Sciatic nerve (tissue), 2 donors: ENCODE results near the gene MIEF1. TPM values are rescaled to one million over a fixed set of nuclear protein-coding genes. Genes with fewer than 3 reads are reported as not detected.
"Not testable (repeated sequence)": the region's sequence is repeated elsewhere in the genome, so short reads cannot be mapped to it uniquely, and the experiment has no call there.

Experiments
- ATAC-seq: fragments of 200-7000 bp; cut with Tn5 transposase; one replicate; pipeline ENCODE4 v1.9.1; 2020; ENCODE audit warnings: mild to moderate bottlenecking, moderate library complexity
- DNase-seq: peaks from one replicate; pipeline ENCODE4 v3.0.0-alpha.2; 2020; ENCODE audit warnings: low spot score
- intact Hi-C: fragments of 100-400 bp; cut with DNase I; formaldehyde crosslinking; loops from one replicate; pipeline ENCODE4 v1.14.2; 2022
- total RNA-seq: library from RNA; stranded (reverse); fragmentation: NEBNext Ultra II Directional; extraction: Animal tissue kit (Norgen Biotek cat#: 25700); gene quantifications from one replicate; pipeline ENCODE4 v1.2.1, GENCODE V29; 2021
- donor health status: DM: no; HTN: no; CAD: no.
- donor health status: DM: no; HTN: no; CAD: no.

The MIEF1 gene
- total RNA-seq, 1 donor from 2014 or later, result 19.0 TPM

- DNase-seq (no peak), ATAC-seq (no peak)
- intact Hi-C loops, result no loop called here
These were observed 2.0 kb downstream of the MIEF1 start for GRCh38 chr22:39504071-39504470.

DNA sequence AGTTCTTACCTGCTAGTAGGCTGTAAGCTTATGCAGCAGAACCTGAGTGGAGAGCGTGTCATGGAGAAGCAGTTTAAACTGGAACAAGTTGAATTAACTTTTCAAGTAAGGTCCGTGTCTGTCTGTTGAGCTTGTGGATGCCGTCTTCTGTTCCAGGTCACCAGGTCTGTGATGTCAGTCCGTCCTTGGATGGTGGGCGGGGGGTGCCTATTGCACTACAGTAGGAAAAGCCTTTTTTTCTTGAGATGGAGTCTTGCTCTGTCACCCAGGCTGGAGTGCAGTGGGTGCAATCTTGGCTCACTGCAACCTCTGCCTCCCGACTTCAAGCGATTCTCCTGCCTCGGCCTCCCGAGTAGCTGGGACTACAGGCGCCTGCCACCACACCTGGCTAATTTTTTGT, 4.9 kb downstream of the MIEF1 start:
- DNase-seq, intact Hi-C loops, ATAC-seq: not testable (repeated sequence)

- DNase-seq, result no peak
- ATAC-seq, result no peak
- intact Hi-C loops, result no loop called here
These were observed 6.3 kb downstream of the MIEF1 start for GRCh38 chr22:39508393-39508792.

GRCh38 chr22:39510529-39511149, 8.5 kb downstream of the MIEF1 start:
- ATAC-seq (no peak), DNase-seq (no peak)
- intact Hi-C loops, result loop anchor here (10.0 kb wide), 1 partner anchor 186 kb away; no protein-coding TSS in a partner anchor

- ATAC-seq (no peak), DNase-seq (no peak)
- intact Hi-C loops, result loop anchor here (10.0 kb wide), 1 partner anchor 186 kb away; no protein-coding TSS in a partner anchor
These were observed 9.1 kb downstream of the MIEF1 start for GRCh38 chr22:39511226-39511625.

GRCh38 chr22:39512026-39512425, 9.9 kb downstream of the MIEF1 start:
- DNase-seq (no peak), ATAC-seq (no peak)
- intact Hi-C loops, result loop anchor here (10.0 kb wide), 1 partner anchor 187 kb away; no protein-coding TSS in a partner anchor

DNA sequence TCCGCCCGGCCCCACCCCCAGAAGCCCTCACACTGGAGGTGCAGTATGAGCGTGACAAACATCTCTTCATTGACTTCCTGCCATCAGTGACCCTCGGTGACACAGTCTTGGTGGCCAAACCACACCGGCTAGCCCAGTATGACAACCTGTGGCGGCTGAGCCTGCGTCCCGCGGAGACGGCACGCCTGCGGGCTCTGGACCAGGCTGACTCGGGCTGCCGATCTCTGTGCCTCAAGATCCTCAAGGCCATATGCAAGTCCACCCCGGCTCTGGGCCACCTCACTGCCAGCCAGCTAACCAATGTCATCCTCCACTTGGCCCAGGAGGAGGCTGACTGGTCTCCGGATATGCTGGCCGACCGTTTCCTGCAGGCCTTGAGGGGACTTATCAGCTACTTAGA, 11.7 kb downstream of the MIEF1 start:
- ATAC-seq (no peak), DNase-seq (no peak)
- intact Hi-C loops, result loop anchor here (10.0 kb wide), 1 partner anchor 189 kb away; no protein-coding TSS in a partner anchor

DNA sequence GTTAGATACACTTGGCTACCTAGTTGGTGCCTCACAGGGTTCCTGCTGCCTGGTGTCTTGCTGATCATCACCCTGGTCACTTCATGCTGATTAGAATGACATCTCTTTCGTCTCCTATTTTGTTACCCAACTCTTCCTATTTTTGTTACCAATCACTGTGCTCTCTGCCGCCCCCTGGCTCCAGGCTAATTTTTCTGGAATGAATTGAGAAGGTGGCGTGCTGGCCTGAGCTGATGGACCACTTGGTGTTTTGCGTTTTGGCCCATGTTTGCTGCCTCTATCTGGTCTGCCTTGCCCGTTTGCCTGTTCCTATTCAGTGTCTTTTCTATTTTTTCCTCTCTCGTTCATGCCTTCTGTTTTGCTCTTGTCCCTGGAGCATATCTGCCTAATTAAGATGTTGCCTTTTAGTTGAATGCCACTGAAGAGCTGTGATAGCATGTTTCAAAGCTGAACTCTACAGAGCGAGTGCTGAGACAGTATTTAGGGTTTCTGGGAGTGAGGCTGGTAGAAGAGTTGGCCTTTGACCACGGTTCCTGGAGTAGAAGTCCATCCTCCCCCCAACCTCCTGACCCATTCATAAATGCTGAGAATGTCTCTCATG, 12.4 kb downstream of the MIEF1 start:
- peak; percentile 40 for ATAC-seq
- DNase-seq, result peak; percentile 82
- intact Hi-C loops, result loop anchor here (10.0 kb wide), 1 partner anchor 190 kb away; no protein-coding TSS in a partner anchor

DNA sequence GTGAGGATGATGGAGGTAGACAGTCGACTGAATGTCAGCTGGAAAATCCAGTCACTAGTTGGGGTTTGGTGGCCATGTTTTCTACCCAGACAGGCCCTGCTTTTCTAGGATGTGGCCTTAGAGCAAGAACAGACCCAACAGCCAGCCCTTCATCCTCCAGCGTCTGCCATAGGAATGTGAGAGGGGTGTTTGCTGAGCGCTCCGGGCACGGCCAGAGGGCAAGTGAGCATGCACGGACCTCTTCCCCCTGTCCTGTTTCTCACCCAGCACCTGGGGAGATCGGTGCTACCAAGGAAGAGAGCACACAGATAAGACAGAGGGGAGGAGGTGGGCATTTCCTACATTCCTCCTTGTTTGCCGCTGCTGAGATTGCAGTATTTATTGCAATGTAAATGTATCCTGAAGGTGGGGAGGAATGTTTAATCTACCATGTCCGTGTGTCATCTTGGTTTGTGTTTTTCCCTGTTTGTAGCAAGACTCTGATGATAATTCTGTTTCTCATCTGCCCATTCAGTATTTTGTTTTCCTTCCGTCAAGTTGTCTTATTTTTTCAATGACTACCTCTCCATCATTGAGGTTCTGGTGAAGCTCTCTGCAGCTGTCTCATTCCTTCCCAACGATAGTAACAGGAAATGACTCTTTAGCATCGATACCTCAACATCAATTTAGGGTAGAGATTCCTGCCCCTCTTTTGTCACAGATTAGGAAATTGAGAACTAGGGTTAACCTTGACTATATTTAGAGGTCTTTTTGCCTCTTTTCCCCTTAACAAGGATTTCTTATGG, 13.4 kb downstream of the MIEF1 start:
- intact Hi-C loops, result loop anchor here (10.0 kb wide), 1 partner anchor 191 kb away; no protein-coding TSS in a partner anchor
- DNase-seq (no peak), ATAC-seq (no peak)

DNA sequence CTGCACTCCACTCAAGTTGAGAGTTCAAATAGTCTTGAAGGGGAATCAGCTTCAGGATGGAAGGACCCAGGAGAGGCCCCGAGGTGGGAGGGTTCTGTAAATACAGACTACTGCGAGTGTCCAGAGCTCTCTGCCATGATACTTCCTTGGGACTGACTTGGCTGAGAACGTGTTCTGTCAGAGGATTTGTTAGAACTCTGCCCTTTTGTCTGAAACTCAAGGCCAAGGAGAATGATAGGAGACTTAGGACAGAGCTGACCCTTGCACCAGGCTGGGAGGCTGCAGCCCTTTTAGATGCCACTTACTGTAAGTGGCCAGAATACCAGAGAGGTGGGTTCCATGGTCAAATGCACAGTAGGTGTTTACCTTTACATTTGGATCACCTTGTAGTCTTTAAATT, 15.4 kb downstream of the MIEF1 start:
- ATAC-seq, result no peak
- no peak for DNase-seq
- intact Hi-C loops, result loop anchor here (10.0 kb wide), 1 partner anchor 193 kb away; no protein-coding TSS in a partner anchor

DNA sequence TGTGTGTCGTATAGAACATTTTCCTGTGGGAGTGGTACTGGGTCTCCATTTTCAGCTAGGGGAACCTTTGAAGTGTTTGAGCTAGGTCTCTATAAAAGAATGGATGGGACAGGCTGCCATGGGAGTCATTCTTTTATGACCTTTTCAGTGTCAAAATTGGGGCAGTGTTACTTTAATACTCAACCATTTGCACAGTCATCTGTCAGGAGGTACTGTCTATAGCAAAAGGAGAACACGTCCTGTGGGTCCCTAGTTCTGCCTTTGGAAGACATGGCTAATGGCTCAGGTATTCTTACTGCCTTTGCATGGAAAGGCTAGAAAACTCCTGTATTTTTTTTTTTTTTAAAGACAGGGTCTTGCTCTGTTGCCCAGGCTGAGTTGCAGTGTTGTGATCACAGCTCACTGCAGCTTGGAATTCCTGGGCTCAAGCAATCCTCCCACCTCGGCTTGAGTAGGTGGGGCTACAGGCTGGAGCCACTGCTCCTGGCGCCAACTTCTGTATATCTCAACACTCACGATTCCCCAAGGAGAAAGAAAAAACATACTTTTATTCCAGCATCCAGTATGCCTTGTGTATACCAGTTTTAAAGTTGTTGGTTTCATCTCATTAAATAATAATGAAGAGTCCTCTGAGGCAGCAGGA, 16.2 kb downstream of the MIEF1 start:
- DNase-seq, result no peak
- intact Hi-C loops, result loop anchor here (10.0 kb wide), 1 partner anchor 193 kb away; no protein-coding TSS in a partner anchor
- ATAC-seq, result no peak

- DNase-seq (no peak), ATAC-seq (no peak)
- intact Hi-C loops, result loop anchor here (10.0 kb wide), 1 partner anchor 194 kb away; no protein-coding TSS in a partner anchor
These were observed 17.0 kb downstream of the MIEF1 start for GRCh38 chr22:39518996-39519680.

GRCh38 chr22:39519681-39520225, 17.7 kb downstream of the MIEF1 start:
- intact Hi-C loops, result loop anchor here (10.0 kb wide), 3 partner anchors 115 to 345 kb away; no protein-coding TSS in a partner anchor
- DNase-seq, result peak; percentile 98
- peak; percentile 95 for ATAC-seq

GRCh38 chr22:39520226-39521105, 18.4 kb downstream of the MIEF1 start, which contains the start of gene ATF4:
Gene ATF4 (plus strand): TSS chr22:39520562. CDS start chr22:39521446, 884 bp downstream.
- peak; percentile 75 for ATAC-seq
- DNase-seq, result peak; percentile 97
- intact Hi-C loops, result loop anchor here (10.0 kb wide), 2 partner anchors 116 to 346 kb away; no protein-coding TSS in a partner anchor

DNA sequence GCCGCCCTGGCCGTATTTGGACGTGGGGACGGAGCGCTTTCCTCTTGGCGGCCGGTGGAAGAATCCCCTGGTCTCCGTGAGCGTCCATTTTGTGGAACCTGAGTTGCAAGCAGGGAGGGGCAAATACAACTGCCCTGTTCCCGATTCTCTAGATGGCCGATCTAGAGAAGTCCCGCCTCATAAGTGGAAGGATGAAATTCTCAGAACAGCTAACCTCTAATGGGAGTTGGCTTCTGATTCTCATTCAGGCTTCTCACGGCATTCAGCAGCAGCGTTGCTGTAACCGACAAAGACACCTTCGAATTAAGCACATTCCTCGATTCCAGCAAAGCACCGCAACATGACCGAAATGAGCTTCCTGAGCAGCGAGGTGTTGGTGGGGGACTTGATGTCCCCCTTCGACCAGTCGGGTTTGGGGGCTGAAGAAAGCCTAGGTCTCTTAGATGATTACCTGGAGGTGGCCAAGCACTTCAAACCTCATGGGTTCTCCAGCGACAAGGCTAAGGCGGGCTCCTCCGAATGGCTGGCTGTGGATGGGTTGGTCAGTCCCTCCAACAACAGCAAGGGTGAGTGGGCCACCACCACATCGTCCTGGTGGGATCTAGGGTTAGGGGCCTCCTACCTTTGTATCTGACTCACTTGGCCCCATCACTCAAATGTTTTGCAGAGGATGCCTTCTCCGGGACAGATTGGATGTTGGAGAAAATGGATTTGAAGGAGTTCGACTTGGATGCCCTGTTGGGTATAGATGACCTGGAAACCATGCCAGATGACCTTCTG, 19.2 kb downstream of the MIEF1 start:
- intact Hi-C loops, result loop anchor here (10.0 kb wide), 2 partner anchors 116 to 346 kb away; no protein-coding TSS in a partner anchor
- not testable (repeated sequence) for DNase-seq, ATAC-seq

GRCh38 chr22:39522091-39522490, 20.0 kb downstream of the MIEF1 start:
- ATAC-seq, DNase-seq: not testable (repeated sequence)
- intact Hi-C loops, result loop anchor here (10.0 kb wide), 2 partner anchors 117 to 347 kb away; no protein-coding TSS in a partner anchor
